Lower leg skin (tissue), 3 donors: ENCODE data around the gene FBXL16.

Experiments
- POLR2A ChIP-seq, 2 donors: fragments of 450-650 bp; IDR thresholded peaks; one replicate each; pipeline ENCODE4 v1.6.1; 2016 to 2017; ENCODE audit warnings: antibody characterized with exemption in 2 of 2, mild to moderate bottlenecking in 1 of 2, moderate library complexity in 1 of 2
- TF ChIP-seq, protein P1 (sequence below), 3 donors: fragments of 450-650 bp; IDR thresholded peaks; one replicate each; pipeline ENCODE4 v1.5.1; 2016; ENCODE audit warnings: antibody characterized with exemption in 3 of 3, mild to moderate bottlenecking in 3 of 3, moderate library complexity in 2 of 3

DNA sequence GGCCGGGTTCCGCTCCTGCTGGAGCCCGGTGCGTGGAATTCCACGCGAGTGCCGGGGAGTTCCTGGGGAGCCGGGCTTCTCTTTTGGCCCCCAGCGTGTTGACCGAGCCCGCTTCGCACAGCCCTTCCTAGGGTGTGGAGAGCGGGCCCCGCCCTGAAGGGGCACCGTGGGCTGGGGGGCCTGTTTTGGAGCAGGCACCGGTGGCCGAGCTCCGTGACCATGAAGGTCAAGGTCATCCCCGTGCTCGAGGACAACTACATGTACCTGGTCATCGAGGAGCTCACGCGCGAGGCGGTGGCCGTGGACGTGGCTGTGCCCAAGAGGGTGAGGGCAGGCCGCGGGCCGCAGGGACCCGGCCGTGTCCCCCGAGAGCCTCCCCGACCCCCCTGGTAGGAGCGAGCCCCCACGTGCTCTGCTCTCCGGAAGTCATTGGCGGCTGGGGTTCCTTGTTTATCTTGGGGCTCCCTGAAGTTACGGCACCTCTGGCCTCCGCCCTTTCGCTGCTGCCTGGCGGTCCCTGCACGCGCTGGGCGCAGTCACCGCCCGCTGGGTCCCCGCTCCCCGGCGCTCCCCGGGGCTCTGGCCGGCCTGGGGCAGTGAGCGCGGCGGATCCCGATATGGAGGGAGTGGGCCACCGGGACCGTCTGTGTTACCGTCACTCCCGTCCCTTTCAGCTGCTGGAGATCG lies 21.8 kb upstream of the FBXL16 start:
- TF ChIP-seq, protein P1, sequence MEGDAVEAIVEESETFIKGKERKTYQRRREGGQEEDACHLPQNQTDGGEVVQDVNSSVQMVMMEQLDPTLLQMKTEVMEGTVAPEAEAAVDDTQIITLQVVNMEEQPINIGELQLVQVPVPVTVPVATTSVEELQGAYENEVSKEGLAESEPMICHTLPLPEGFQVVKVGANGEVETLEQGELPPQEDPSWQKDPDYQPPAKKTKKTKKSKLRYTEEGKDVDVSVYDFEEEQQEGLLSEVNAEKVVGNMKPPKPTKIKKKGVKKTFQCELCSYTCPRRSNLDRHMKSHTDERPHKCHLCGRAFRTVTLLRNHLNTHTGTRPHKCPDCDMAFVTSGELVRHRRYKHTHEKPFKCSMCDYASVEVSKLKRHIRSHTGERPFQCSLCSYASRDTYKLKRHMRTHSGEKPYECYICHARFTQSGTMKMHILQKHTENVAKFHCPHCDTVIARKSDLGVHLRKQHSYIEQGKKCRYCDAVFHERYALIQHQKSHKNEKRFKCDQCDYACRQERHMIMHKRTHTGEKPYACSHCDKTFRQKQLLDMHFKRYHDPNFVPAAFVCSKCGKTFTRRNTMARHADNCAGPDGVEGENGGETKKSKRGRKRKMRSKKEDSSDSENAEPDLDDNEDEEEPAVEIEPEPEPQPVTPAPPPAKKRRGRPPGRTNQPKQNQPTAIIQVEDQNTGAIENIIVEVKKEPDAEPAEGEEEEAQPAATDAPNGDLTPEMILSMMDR (IDR thresholded peaks at IDR 0.05) = no peak
- TF ChIP-seq POLR2A (IDR thresholded peaks at IDR 0.05) = no peak
